Esophagus muscularis mucosa (tissue), 4 donors: ENCODE data around the gene RALGDS. TPM values are rescaled to one million over a fixed set of nuclear protein-coding genes. Genes with fewer than 3 reads are reported as not detected.

Experiments
- DNase-seq: peaks from one replicate; pipeline ENCODE4 v3.0.0-alpha.2; 2017; ENCODE audit errors: extremely low spot score
- H3K27ac ChIP-seq, 4 donors: fragments of 200-600 bp; sonication (generic); replicated peaks in 1 of 4; 1 replicate in 3 of 4; 2 replicates in 1 of 4; pipeline ENCODE4 v1.5.1; 2016 to 2019; ENCODE audit warnings: mild to moderate bottlenecking in 1 of 4
- H3K27me3 ChIP-seq, 4 donors: fragments of 200-600 bp; sonication (generic); one replicate each; pipeline versions ENCODE4 v1.5.1 to v1.6.0; 2016 to 2019
- H3K36me3 ChIP-seq, 4 donors: fragments of 200-600 bp; sonication (generic); one replicate each; pipeline ENCODE4 v1.5.1; 2016 to 2019
- H3K4me1 ChIP-seq, 4 donors: fragments of 200-600 bp; sonication (generic); one replicate each; pipeline ENCODE4 v1.5.1; 2016 to 2019
- H3K4me3 ChIP-seq, 4 donors: fragments of 200-600 bp; sonication (generic); 1 replicate in 2 of 4; 2 replicates in 2 of 4; pipeline ENCODE4 v1.5.1; 2016 to 2019; ENCODE audit warnings: mild to moderate bottlenecking in 4 of 4, moderate library complexity in 1 of 4
- H3K9me3 ChIP-seq, 4 donors: fragments of 200-600 bp; sonication (generic); 1 replicate in 3 of 4; 2 replicates in 1 of 4; pipeline ENCODE4 v1.5.1; 2016 to 2019
- CTCF ChIP-seq, 3 experiments: fragments of 200-600 bp in 2 of 3; fragments of 450-650 bp in 1 of 3; sonication (generic) in 2 of 3; IDR thresholded peaks; one replicate each; pipeline ENCODE4 v1.5.1; 2017 to 2019; ENCODE audit warnings: antibody characterized with exemption in 3 of 3, mild to moderate bottlenecking in 2 of 3, moderate library complexity in 1 of 3
- EP300 ChIP-seq: sonication (generic); formaldehyde crosslinking; IDR thresholded peaks from one replicate; pipeline ENCODE4 v1.6.1; 2017; ENCODE audit warnings: antibody characterized with exemption
- POLR2A ChIP-seq: fragments of 450-650 bp; IDR thresholded peaks from one replicate; pipeline ENCODE4 v1.6.1; 2017; ENCODE audit warnings: antibody characterized with exemption, moderate library complexity, mild to moderate bottlenecking, low read depth
- POLR2AphosphoS5 ChIP-seq, 2 donors: sonication (generic); formaldehyde crosslinking; IDR thresholded peaks; one replicate each; pipeline ENCODE4 v1.6.1; 2017; ENCODE audit warnings: antibody characterized with exemption in 2 of 2
- WGBS: methylation state at CpG from one replicate; pipeline ENCODE4 v1.1.5; 2018; 5-methylcytosine and 5-hydroxymethylcytosine counted together
- intact Hi-C: fragments of 100-400 bp; cut with DNase I; formaldehyde crosslinking; loops from one replicate; pipeline ENCODE4 v1.15.1; 2023
- small RNA-seq, 3 donors: library from RNA; depleted of rRNA; stranded (forward); fragments of <200 nt; gene quantifications; one replicate each; pipeline ENCODE3, GENCODE V24; 2016
- total RNA-seq, 4 donors: library from RNA; depleted of rRNA; stranded (reverse); fragments of >200 nt; gene quantifications; one replicate each; pipeline versions ENCODE4 v1.1.0 to v1.2.1, GENCODE V29; 2016

Gene RALGDS
- total RNA-seq, 4 donors from 2014 or later, result 48.6 to 67.4 (median 54.8) TPM

GRCh38 chr9:133050781-133051180 is 70.3 kb downstream of the RALGDS start:
- WGBS, result 94% methylated on average over 8 of the region's 10 CpGs
- H3K4me1 ChIP-seq, result peaks cover 0 to 12% (median 0%) of the 10 kb centered on the region in 4 donors
- no peak overlapping the region for H3K4me3 ChIP-seq
- no peaks in the 10 kb centered on the region for H3K27me3 ChIP-seq
- no peaks in the 10 kb centered on the region for H3K9me3 ChIP-seq
- no peak for DNase-seq
- peaks cover 74 to 100% (median 97%) of the 10 kb centered on the region in 4 donors for H3K36me3 ChIP-seq
- TF ChIP-seq CTCF (IDR thresholded peaks at IDR 0.05), result no peak
- no peak for TF ChIP-seq POLR2A
- TF ChIP-seq EP300, result no peak
- no peak for TF ChIP-seq POLR2AphosphoS5 (IDR thresholded peaks at IDR 0.05)
- no peak overlapping the region for H3K27ac ChIP-seq
- intact Hi-C loops, result no loop called here

GRCh38 chr9:133050142-133050541 is 70.9 kb downstream of the RALGDS start:
- no peak for DNase-seq
- Histone ChIP-seq H3K4me3 (no peak overlapping the region), H3K27me3 (no peaks in the 10 kb centered on the region), H3K27ac (no peak overlapping the region), H3K9me3 (no peaks in the 10 kb centered on the region), H3K4me1 (peaks cover 0 to 7% (median 0%) of the 10 kb centered on the region in 4 donors), H3K36me3 (peaks cover 75 to 100% (median 97%) of the 10 kb centered on the region in 4 donors)
- intact Hi-C loops, result no loop called here
- TF ChIP-seq POLR2AphosphoS5 (IDR thresholded peaks at IDR 0.05) (no peak), POLR2A (no peak), EP300 (no peak), CTCF (IDR thresholded peaks at IDR 0.05) (no peak)
- WGBS, result 90% methylated on average over 6 of the region's 6 CpGs

- WGBS, result 88% methylated on average over 13 of the region's 13 CpGs
- no peaks in the 10 kb centered on the region for H3K9me3 ChIP-seq
- intact Hi-C loops, result no loop called here
- H3K27me3 ChIP-seq, result no peaks in the 10 kb centered on the region
- H3K4me3 ChIP-seq, result no peak overlapping the region
- DNase-seq, result no peak
- no peaks in the 10 kb centered on the region for H3K4me1 ChIP-seq
- TF ChIP-seq EP300 (no peak), POLR2A (no peak), POLR2AphosphoS5 (IDR thresholded peaks at IDR 0.05) (no peak), CTCF (IDR thresholded peaks at IDR 0.05) (no peak)
- peaks cover 74 to 100% (median 97%) of the 10 kb centered on the region in 4 donors for H3K36me3 ChIP-seq
- no peak overlapping the region for H3K27ac ChIP-seq
These were observed 72.0 kb downstream of the RALGDS start for GRCh38 chr9:133049043-133049442.

GRCh38 chr9:133048595-133048994 is 72.4 kb downstream of the RALGDS start:
- no peak overlapping the region for H3K4me3 ChIP-seq
- no peak for DNase-seq
- intact Hi-C loops, result no loop called here
- no peaks in the 10 kb centered on the region for H3K4me1 ChIP-seq
- 60% methylated on average over 5 of the region's 5 CpGs for WGBS
- peaks cover 73 to 100% (median 97%) of the 10 kb centered on the region in 4 donors for H3K36me3 ChIP-seq
- H3K9me3 ChIP-seq, result no peaks in the 10 kb centered on the region
- TF ChIP-seq POLR2AphosphoS5 (IDR thresholded peaks at IDR 0.05) (no peak), CTCF (IDR thresholded peaks at IDR 0.05) (peak in 1 of 3 experiments; percentile 8)
- H3K27ac ChIP-seq, result no peak overlapping the region
- H3K27me3 ChIP-seq, result no peaks in the 10 kb centered on the region

Small RNA genes lying within 50 kb of the gene (small RNA-seq; reads per million reads assigned to genes)
- gene MIR6877, result 0 reads per million in 3 donors

Other genes with a start within 250 kb of the RALGDS start
- 1 to 10 TPM in 2 of 4 donors, under 1 TPM in 2; 0.39 to 1.5 (median 0.90) TPM for gene AK8, start 243.0 kb downstream of the RALGDS start, total RNA-seq
- gene SPACA9, start 242.3 kb downstream of the RALGDS start, total RNA-seq, result 10 to 100 TPM in 1 of 4 donors, 1 to 10 TPM in 3; 3.3 to 10.1 (median 5.5) TPM
- gene TSC1, start 176.6 kb downstream of the RALGDS start, total RNA-seq, result 10 to 100 TPM; 25.0 to 36.9 (median 30.6) TPM
- gene GFI1B, start 142.5 kb downstream of the RALGDS start, total RNA-seq, result under 1 TPM in 1 of 4 donors, not detected in 3; 0.17 TPM
- 10 to 100 TPM; 38.9 to 58.1 (median 42.4) TPM for gene GTF3C5, start 90.2 kb downstream of the RALGDS start, total RNA-seq
- under 1 TPM; 0.17 to 0.42 (median 0.21) TPM for gene CEL, start 59.3 kb downstream of the RALGDS start, total RNA-seq
- 10 to 100 TPM; 15.9 to 19.1 (median 17.5) TPM for gene GBGT1, start 42.7 kb upstream of the RALGDS start, total RNA-seq
- not detected for gene OBP2B, start 88.0 kb upstream of the RALGDS start, total RNA-seq
- gene ABO, start 154.0 kb upstream of the RALGDS start, total RNA-seq, result 1 to 10 TPM in 2 of 4 donors, under 1 TPM in 2; 0.33 to 3.8 (median 1.2) TPM
- gene SURF6, start 214.9 kb upstream of the RALGDS start, total RNA-seq, result 10 to 100 TPM; 15.0 to 36.2 (median 27.5) TPM
- 10 to 100 TPM; 20.0 to 44.6 (median 35.5) TPM for gene MED22, start 226.9 kb upstream of the RALGDS start, total RNA-seq
- 1,000 to 10,000 TPM; 1,466 to 2,142 (median 1,771) TPM for gene RPL7A, start 227.0 kb upstream of the RALGDS start, total RNA-seq
- 10 to 100 TPM; 50.4 to 86.4 (median 69.2) TPM for gene SURF1, start 235.2 kb upstream of the RALGDS start, total RNA-seq
- 10 to 100 TPM; 16.1 to 36.4 (median 28.7) TPM for gene SURF2, start 235.3 kb upstream of the RALGDS start, total RNA-seq